ENCODE measurements around the gene SETBP1. TPM values are rescaled to one million over a fixed set of nuclear protein-coding genes. Genes with fewer than 3 reads are reported as not detected.

SETBP1 gene
- total RNA-seq, 1 experiment from 2014 or later, result 0.05 TPM

GRCh38 chr18:44899832-44900231 is 219.1 kb downstream of the SETBP1 start:
- H3K9me3 ChIP-seq (ENCODE audit: control insufficient read depth in 1 of 2, insufficient read depth in 1 of 2, low read depth in 1 of 2, low read length in 2 of 2), result peaks cover 15 to 24% of the 10 kb centered on the region in 2 experiments; a peak in 2 of 4 replicates
- TF ChIP-seq EZH2phosphoT487 (IDR thresholded peaks at IDR 0.05; ENCODE audit: borderline replicate concordance) (no peak), JUND (IDR thresholded peaks at IDR 0.05) (no peak), TCF7L2 (IDR thresholded peaks at IDR 0.05; ENCODE audit: borderline replicate concordance, extremely low read depth, insufficient read depth, insufficient read length) (no peak), ATF3 (IDR thresholded peaks at IDR 0.05) (no peak), MAX (IDR thresholded peaks at IDR 0.05) (no peak), CEBPB (IDR thresholded peaks at IDR 0.05; ENCODE audit: low read depth) (no peak), CTCF (IDR thresholded peaks at IDR 0.05 in 2 of 3, conservative IDR thresholded peaks at IDR 0.05 in 1 of 3; ENCODE audit: borderline replicate concordance in 1 of 3, insufficient read depth in 1 of 3, low read depth in 2 of 3, low read length in 2 of 3) (no peak)
- no peaks in the 10 kb centered on the region for H3K27me3 ChIP-seq (ENCODE audit: insufficient read depth, low read length)
- no peaks in the 10 kb centered on the region for H4K20me1 ChIP-seq (ENCODE audit: insufficient read depth)
- CTCF ChIA-PET, result no interaction called here
- no peak overlapping the region for H2AFZ ChIP-seq (ENCODE audit: low read depth, low read length, poor library complexity, severe bottlenecking)
- H3K9ac ChIP-seq (ENCODE audit: low read length), result no peak overlapping the region
- H3K9me2 ChIP-seq (ENCODE audit: insufficient read depth), result no peaks in the 10 kb centered on the region
- no peak overlapping the region for H3K4me3 ChIP-seq (replicated peaks in 1 of 2; ENCODE audit: low read depth in 1 of 2, low read length in 2 of 2)
- ATAC-seq, result no peak
- H3K36me3 ChIP-seq (ENCODE audit: control insufficient read depth in 1 of 2, insufficient read depth in 2 of 2, low read length in 2 of 2), result no peaks in the 10 kb centered on the region
- POLR2A ChIA-PET, result no interaction called here
- no peak for DNase-seq (ENCODE audit: low read depth, low spot score)
- no peak overlapping the region for H3K27ac ChIP-seq (ENCODE audit: low read depth, low read length)
- intact Hi-C loops (cut with micrococcal nuclease), result no loop called here
- BruUV-seq (replicated peaks), result no TSS peak
- H3K4me1 ChIP-seq (ENCODE audit: control insufficient read depth in 1 of 2, insufficient read depth in 2 of 2, low read length in 2 of 2), result no peaks in the 10 kb centered on the region
- RAD21 ChIA-PET (ENCODE audit: low non-redundant PET in 1 of 2, low total read pairs in 2 of 2, uncharacterized antibody in 2 of 2, unreplicated experiment in 2 of 2), result no interaction called here
- no peaks in the 10 kb centered on the region for H3K79me2 ChIP-seq (ENCODE audit: insufficient read depth, low read length)
- H3K4me2 ChIP-seq (ENCODE audit: low read length), result no peak overlapping the region

GRCh38 chr18:44900627-44901026 is 219.9 kb downstream of the SETBP1 start:
- Histone ChIP-seq H3K4me1 (ENCODE audit: control insufficient read depth in 1 of 2, insufficient read depth in 2 of 2, low read length in 2 of 2) (no peaks in the 10 kb centered on the region), H4K20me1 (ENCODE audit: insufficient read depth) (no peaks in the 10 kb centered on the region), H3K36me3 (ENCODE audit: control insufficient read depth in 1 of 2, insufficient read depth in 2 of 2, low read length in 2 of 2) (no peaks in the 10 kb centered on the region), H3K9ac (ENCODE audit: low read length) (no peak overlapping the region), H3K9me2 (ENCODE audit: insufficient read depth) (no peaks in the 10 kb centered on the region), H3K27me3 (ENCODE audit: insufficient read depth, low read length) (no peaks in the 10 kb centered on the region), H2AFZ (ENCODE audit: low read depth, low read length, poor library complexity, severe bottlenecking) (no peak overlapping the region), H3K79me2 (ENCODE audit: insufficient read depth, low read length) (no peaks in the 10 kb centered on the region), H3K9me3 (ENCODE audit: control insufficient read depth in 1 of 2, insufficient read depth in 1 of 2, low read depth in 1 of 2, low read length in 2 of 2) (peaks cover 15 to 25% of the 10 kb centered on the region in 2 experiments; a peak in 2 of 4 replicates), H3K4me3 (replicated peaks in 1 of 2; ENCODE audit: low read depth in 1 of 2, low read length in 2 of 2) (no peak overlapping the region), H3K4me2 (ENCODE audit: low read length) (no peak overlapping the region), H3K27ac (ENCODE audit: low read depth, low read length) (no peak overlapping the region)
- TF ChIP-seq CBX3 (IDR thresholded peaks at IDR 0.05; ENCODE audit: low read depth) (no peak), ELF1 (IDR thresholded peaks at IDR 0.05; ENCODE audit: borderline replicate concordance, low read depth) (no peak), SRF (IDR thresholded peaks at IDR 0.05; ENCODE audit: low read depth) (no peak), JUND (IDR thresholded peaks at IDR 0.05) (no peak), SIN3A (IDR thresholded peaks at IDR 0.05; ENCODE audit: low read depth) (no peak), ZFX (IDR thresholded peaks at IDR 0.05) (no peak), RAD21 (IDR thresholded peaks at IDR 0.05; ENCODE audit: low read depth) (no peak), EZH2 (IDR thresholded peaks at IDR 0.05) (no peak), CEBPB (IDR thresholded peaks at IDR 0.05; ENCODE audit: low read depth) (no peak)
- DNase-seq (ENCODE audit: low read depth, low spot score) (no peak), ATAC-seq (no peak)
- no TSS peak for BruUV-seq (replicated peaks)
- intact Hi-C loops (cut with micrococcal nuclease), result no loop called here
- RAD21 ChIA-PET (ENCODE audit: low non-redundant PET in 1 of 2, low total read pairs in 2 of 2, uncharacterized antibody in 2 of 2, unreplicated experiment in 2 of 2), result no interaction called here
- POLR2A ChIA-PET, result no interaction called here
- CTCF ChIA-PET, result no interaction called here
